Liver (tissue), 4 donors: Measurements from ENCODE around the gene TEX10. TPM values are rescaled to one million over a fixed set of nuclear protein-coding genes. Genes with fewer than 3 reads are reported as not detected.

Experiments used
- polyA plus RNA-seq, 2 donors: library from polyadenylated mRNA; stranded (reverse) in 1 of 2; unstranded in 1 of 2; fragments of 200-250 nt in 1 of 2; fragments of >200 nt in 1 of 2; fragmentation: Nextera tagmentation in 1 of 2; extraction: Ambion mirVana in 1 of 2; gene quantifications; one replicate each; pipeline versions ENCODE4 v1.2.1 to v1.2.3, GENCODE V29; 2013 to 2015
- total RNA-seq, 2 donors: library from RNA; depleted of rRNA; stranded (reverse); fragments of >200 nt; gene quantifications; one replicate each; pipeline ENCODE4 v1.2.3, GENCODE V29; 2014
- donor health status: healthy.
- donor health status: healthy.
- donor health status: healthy.

The TEX10 gene
- total and polyA plus RNA-seq, 4 donors: 3.3 to 10.0 (median 6.1) TPM

Other genes starting within 250 kb of the TEX10 start
- 1 to 10 TPM; 5.9 to 7.3 TPM for gene MSANTD3, start 74.2 kb upstream of the TEX10 start, total RNA-seq
- gene MSANTD3, start 74.2 kb upstream of the TEX10 start, polyA plus RNA-seq: 1 to 10 TPM; 4.3 to 7.4 TPM
- not detected for gene TMEFF1, start 120.2 kb upstream of the TEX10 start, total RNA-seq
- not detected for gene TMEFF1, start 120.2 kb upstream of the TEX10 start, polyA plus RNA-seq
- under 1 TPM; 0.05 to 0.08 TPM for gene CAVIN4, start 225.1 kb upstream of the TEX10 start, total RNA-seq
- under 1 TPM; 0.05 to 0.07 TPM for gene CAVIN4, start 225.1 kb upstream of the TEX10 start, polyA plus RNA-seq